ENCODE measurements around the gene IPO4.

Gene IPO4

GRCh38 chr14:24198814-24199524 is 10.4 kb upstream of the IPO4 start:
- H3K27ac ChIP-seq = no peak overlapping the region
- TF ChIP-seq CTCF (conservative IDR thresholded peaks at IDR 0.05) (no peak), ZFX (IDR thresholded peaks at IDR 0.05) (no peak)

GRCh38 chr14:24197056-24197450 is 8.4 kb upstream of the IPO4 start:
- TF ChIP-seq ZFX (IDR thresholded peaks at IDR 0.05) (no peak), CTCF (conservative IDR thresholded peaks at IDR 0.05) (no peak)
- H3K27ac ChIP-seq = no peak overlapping the region; the same call in 1 of the 2 replicates

- peak overlapping the region; percentile 95 for H3K27ac ChIP-seq
- no peak for TF ChIP-seq ZFX (IDR thresholded peaks at IDR 0.05)
- TF ChIP-seq CTCF (conservative IDR thresholded peaks at IDR 0.05) = no peak
Measured at GRCh38 chr14:24196071-24197055, 7.7 kb upstream of the IPO4 start.

- TF ChIP-seq CTCF (conservative IDR thresholded peaks at IDR 0.05) = no peak
- TF ChIP-seq ZFX (IDR thresholded peaks at IDR 0.05) = peak; percentile 95
- peak within 1 kb of the TSS; percentile 95 for H3K27ac ChIP-seq
Measured at GRCh38 chr14:24195186-24196070, 6.8 kb upstream of the IPO4 start, which contains the start of gene TM9SF1. Gene TM9SF1 (minus strand): TSS chr14:24195441. CDS start chr14:24195019, 422 bp downstream.

- no peak for TF ChIP-seq CTCF (conservative IDR thresholded peaks at IDR 0.05)
- no peak for TF ChIP-seq ZFX (IDR thresholded peaks at IDR 0.05)
- H3K27ac ChIP-seq = peak overlapping the region; percentile 95
Measured at GRCh38 chr14:24194873-24195185, 6.2 kb upstream of the IPO4 start.

GRCh38 chr14:24194186-24194872 is 5.7 kb upstream of the IPO4 start:
- TF ChIP-seq ZFX (IDR thresholded peaks at IDR 0.05) = no peak
- TF ChIP-seq CTCF (conservative IDR thresholded peaks at IDR 0.05) = no peak
- peak overlapping the region; percentile 95 for H3K27ac ChIP-seq

All from C4-2B (cell line).